ENCODE data around the gene ORC1. TPM values are rescaled to one million over a fixed set of nuclear protein-coding genes. Genes with fewer than 3 reads are reported as not detected.

The ORC1 gene
- total and polyA plus RNA-seq, 2 of the 8 experiments (the other 6 are each of a cell fraction or from before 2014, with no cell fraction given): 36.9 to 49.0 TPM

DNA sequence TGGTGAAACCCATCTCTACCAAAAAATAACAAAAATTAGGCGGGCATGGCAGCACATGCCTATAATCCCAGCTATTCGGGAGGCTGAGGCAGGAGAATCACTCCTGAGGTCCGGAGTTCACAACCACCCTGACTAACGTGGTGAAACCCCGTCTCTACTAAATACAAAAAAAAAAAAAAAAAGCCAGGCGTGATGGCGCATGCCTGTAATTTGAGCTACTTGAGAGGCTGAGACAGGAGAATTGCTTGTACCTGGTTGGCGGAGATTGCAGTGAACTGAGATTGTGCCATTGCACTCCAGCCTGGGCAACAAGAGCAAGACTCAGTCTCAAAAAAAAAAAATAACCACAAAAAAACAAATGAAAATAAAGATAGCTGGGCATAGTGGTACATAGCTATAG is 80.5 kb downstream of the ORC1 start:
- H2AK5ac ChIP-seq (ENCODE audit: low read depth, low read length): no peak overlapping the region
- FAIRE-seq: no peak
- no peak overlapping the region for H2BK20ac ChIP-seq (ENCODE audit: low read length)
- H4K20me1 ChIP-seq (replicated peaks in 1 of 2; ENCODE audit: control insufficient read depth in 1 of 2, insufficient read depth in 2 of 2, low read length in 2 of 2): no peaks in the 10 kb centered on the region
- H2AFZ ChIP-seq (ENCODE audit: low read length): no peak overlapping the region
- H3K4me2 ChIP-seq (ENCODE audit: insufficient read depth in 1 of 2, low read depth in 2 of 2, low read length in 2 of 2): no peak overlapping the region
- no peak overlapping the region for H3K56ac ChIP-seq (replicated peaks; ENCODE audit: insufficient read length, low read depth, low read length)
- no peak overlapping the region for H4K91ac ChIP-seq (replicated peaks; ENCODE audit: insufficient read length, low read length)
- no peaks in the 10 kb centered on the region for H3K36me3 ChIP-seq (ENCODE audit: control insufficient read depth in 2 of 4, insufficient read depth in 4 of 4, low read length in 3 of 4)
- ChIA-PET POLR2A (ENCODE audit: partially characterized antibody) (no interaction called here), CTCF (ENCODE audit: partially characterized antibody) (no interaction called here)
- DNase-seq (ENCODE audit: low read depth in 1 of 2, low spot score in 2 of 2): no peak
- no peak overlapping the region for H2BK120ac ChIP-seq (replicated peaks; ENCODE audit: low read depth, low read length)
- no peaks in the 10 kb centered on the region; a peak in 1 of 7 replicates for H3K4me1 ChIP-seq (replicated peaks in 1 of 4; ENCODE audit: control insufficient read depth in 3 of 4, insufficient read depth in 4 of 4, low read length in 3 of 4)
- no peak overlapping the region for H3K14ac ChIP-seq (ENCODE audit: insufficient read length)
- H2BK15ac ChIP-seq (ENCODE audit: low read length): no peak overlapping the region
- H3K4ac ChIP-seq (replicated peaks; ENCODE audit: insufficient read length, low read depth, low read length): no peak overlapping the region
- no peak overlapping the region for H2BK5ac ChIP-seq (ENCODE audit: low read depth, low read length)
- no peak overlapping the region for H4K5ac ChIP-seq (ENCODE audit: insufficient read length, low read depth, low read length)
- H3K9me3 ChIP-seq (ENCODE audit: insufficient read depth in 2 of 2, low read depth in 1 of 2, low read length in 1 of 2): no peaks in the 10 kb centered on the region
- H3K27me3 ChIP-seq (replicated peaks in 1 of 4; ENCODE audit: control insufficient read depth in 3 of 4, extremely low read depth in 1 of 4, insufficient read depth in 3 of 4, low read length in 3 of 4): no peaks in the 10 kb centered on the region
- no peak overlapping the region for H2BK12ac ChIP-seq (ENCODE audit: low read depth, low read length)
- WGBS, 2 experiments (ENCODE audit: extremely low coverage in 1 of 2, insufficient coverage in 1 of 2, insufficient read length in 1 of 2, insufficient replicate concordance in 2 of 2, low coverage in 1 of 2, low lambda C conversion rate in 2 of 2, missing lambda C conversion rate in 1 of 2): 87% methylated on average over 8 of the region's 8 CpGs; no CpG with 5 or more reads in 1 of the 2 experiments
- no peak overlapping the region for H3K27ac ChIP-seq (ENCODE audit: low read depth, low read length)
- no peaks in the 10 kb centered on the region for H3K79me2 ChIP-seq (ENCODE audit: control insufficient read depth in 1 of 2, insufficient read depth in 2 of 2, low read length in 2 of 2)
- H3K4me3 ChIP-seq (ENCODE audit: extremely low read depth in 1 of 4, insufficient read depth in 2 of 4, low read depth in 3 of 4, low read length in 4 of 4): no peak overlapping the region
- H3K18ac ChIP-seq (ENCODE audit: extremely low read depth, low read length): no peak overlapping the region
- no peaks in the 10 kb centered on the region for H3K23me2 ChIP-seq (ENCODE audit: low read depth, low read length)
- H3K9ac ChIP-seq (replicated peaks in 1 of 4; ENCODE audit: extremely low read depth in 1 of 4, low read depth in 3 of 4, low read length in 3 of 4): no peak overlapping the region
- H3K23ac ChIP-seq (ENCODE audit: insufficient read length): no peak overlapping the region
- H3K79me1 ChIP-seq (ENCODE audit: low read depth, low read length): no peaks in the 10 kb centered on the region
- no peak overlapping the region for H4K8ac ChIP-seq (ENCODE audit: extremely low read depth, insufficient read depth, low read length)
- TF ChIP-seq, protein P1, sequence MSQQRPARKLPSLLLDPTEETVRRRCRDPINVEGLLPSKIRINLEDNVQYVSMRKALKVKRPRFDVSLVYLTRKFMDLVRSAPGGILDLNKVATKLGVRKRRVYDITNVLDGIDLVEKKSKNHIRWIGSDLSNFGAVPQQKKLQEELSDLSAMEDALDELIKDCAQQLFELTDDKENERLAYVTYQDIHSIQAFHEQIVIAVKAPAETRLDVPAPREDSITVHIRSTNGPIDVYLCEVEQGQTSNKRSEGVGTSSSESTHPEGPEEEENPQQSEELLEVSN (IDR thresholded peaks at IDR 0.05): no peak
- no peak for TF ChIP-seq SIX5 (IDR thresholded peaks at IDR 0.05; ENCODE audit: low read depth, low read length)
- no peak for TF ChIP-seq CEBPB (IDR thresholded peaks at IDR 0.05; ENCODE audit: low read depth, low read length)
- TF ChIP-seq TBP (IDR thresholded peaks at IDR 0.05; ENCODE audit: low read depth, low read length): no peak
